ENCODE data around the gene AHI1. TPM values are rescaled to one million over a fixed set of nuclear protein-coding genes. Genes with fewer than 3 reads are reported as not detected.

Gene AHI1
- total and polyA plus RNA-seq, 2 of the 13 experiments (the other 11 are each of a cell fraction or from before 2014, with no cell fraction given) = 7.2 to 18.6 TPM

GRCh38 chr6:135497412-135498184 is at the start of gene AHI1 (continued):
- TF ChIP-seq, protein P1, sequence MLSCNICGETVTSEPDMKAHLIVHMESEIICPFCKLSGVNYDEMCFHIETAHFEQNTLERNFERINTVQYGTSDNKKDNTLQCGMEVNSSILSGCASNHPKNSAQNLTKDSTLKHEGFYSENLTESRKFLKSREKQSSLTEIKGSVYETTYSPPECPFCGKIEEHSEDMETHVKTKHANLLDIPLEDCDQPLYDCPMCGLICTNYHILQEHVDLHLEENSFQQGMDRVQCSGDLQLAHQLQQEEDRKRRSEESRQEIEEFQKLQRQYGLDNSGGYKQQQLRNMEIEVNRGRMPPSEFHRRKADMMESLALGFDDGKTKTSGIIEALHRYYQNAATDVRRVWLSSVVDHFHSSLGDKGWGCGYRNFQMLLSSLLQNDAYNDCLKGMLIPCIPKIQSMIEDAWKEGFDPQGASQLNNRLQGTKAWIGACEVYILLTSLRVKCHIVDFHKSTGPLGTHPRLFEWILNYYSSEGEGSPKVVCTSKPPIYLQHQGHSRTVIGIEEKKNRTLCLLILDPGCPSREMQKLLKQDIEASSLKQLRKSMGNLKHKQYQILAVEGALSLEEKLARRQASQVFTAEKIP (CRISPR knock-in tag; IDR thresholded peaks at IDR 0.05; ENCODE audit: borderline replicate concordance) = no peak
- TF ChIP-seq ZNF768 (CRISPR knock-in tag; IDR thresholded peaks at IDR 0.05) (peak; percentile 77), CHD2 (IDR thresholded peaks at IDR 0.05; ENCODE audit: low read depth, low read length) (no peak), NKX3-1 (CRISPR knock-in tag; IDR thresholded peaks at IDR 0.05) (0 out of 2 replicates have a peak, but pooled peaks have one; percentile 72), BORCS8-MEF2B (CRISPR knock-in tag; IDR thresholded peaks at IDR 0.05) (peak; percentile 84), EED (CRISPR knock-in tag; IDR thresholded peaks at IDR 0.05) (no peak), ZNF44 (CRISPR knock-in tag; IDR thresholded peaks at IDR 0.05) (no peak), KMT2B (CRISPR knock-in tag; IDR thresholded peaks at IDR 0.05) (peak; percentile 97), U2AF2 (IDR thresholded peaks at IDR 0.05; ENCODE audit: low read depth, low read length) (peak; percentile 96; the same call in 1 of the 2 replicates), HNRNPLL (IDR thresholded peaks at IDR 0.05; ENCODE audit: low read depth, low read length, poor library complexity, severe bottlenecking) (peak; percentile 100), HMG20A (CRISPR knock-in tag; IDR thresholded peaks at IDR 0.05; ENCODE audit: borderline replicate concordance) (no peak), HDAC1 (CRISPR knock-in tag; IDR thresholded peaks at IDR 0.05) (peak; percentile 98), IKZF5 (CRISPR knock-in tag; IDR thresholded peaks at IDR 0.05) (peak; percentile 83), MBD4 (IDR thresholded peaks at IDR 0.05; ENCODE audit: borderline replicate concordance, low read length) (no peak), TEAD3 (CRISPR knock-in tag; optimal IDR thresholded peaks at IDR 0.05; ENCODE audit: borderline replicate concordance) (peak; percentile 66), ZNF605 (CRISPR knock-in tag; IDR thresholded peaks at IDR 0.05) (peak; percentile 56; the same call in 1 of the 2 replicates), MLLT10 (CRISPR knock-in tag; IDR thresholded peaks at IDR 0.05) (no peak), ZNF225 (CRISPR knock-in tag; IDR thresholded peaks at IDR 0.05) (peak; percentile 95; the same call in 1 of the 2 replicates), FOSL1 (CRISPR knock-in tag; IDR thresholded peaks at IDR 0.05; ENCODE audit: borderline replicate concordance) (0 out of 2 replicates have a peak, but pooled peaks have one; percentile 17), SMARCE1 (IDR thresholded peaks at IDR 0.05; ENCODE audit: borderline replicate concordance) (no peak)
- TF ChIP-seq, protein P2, sequence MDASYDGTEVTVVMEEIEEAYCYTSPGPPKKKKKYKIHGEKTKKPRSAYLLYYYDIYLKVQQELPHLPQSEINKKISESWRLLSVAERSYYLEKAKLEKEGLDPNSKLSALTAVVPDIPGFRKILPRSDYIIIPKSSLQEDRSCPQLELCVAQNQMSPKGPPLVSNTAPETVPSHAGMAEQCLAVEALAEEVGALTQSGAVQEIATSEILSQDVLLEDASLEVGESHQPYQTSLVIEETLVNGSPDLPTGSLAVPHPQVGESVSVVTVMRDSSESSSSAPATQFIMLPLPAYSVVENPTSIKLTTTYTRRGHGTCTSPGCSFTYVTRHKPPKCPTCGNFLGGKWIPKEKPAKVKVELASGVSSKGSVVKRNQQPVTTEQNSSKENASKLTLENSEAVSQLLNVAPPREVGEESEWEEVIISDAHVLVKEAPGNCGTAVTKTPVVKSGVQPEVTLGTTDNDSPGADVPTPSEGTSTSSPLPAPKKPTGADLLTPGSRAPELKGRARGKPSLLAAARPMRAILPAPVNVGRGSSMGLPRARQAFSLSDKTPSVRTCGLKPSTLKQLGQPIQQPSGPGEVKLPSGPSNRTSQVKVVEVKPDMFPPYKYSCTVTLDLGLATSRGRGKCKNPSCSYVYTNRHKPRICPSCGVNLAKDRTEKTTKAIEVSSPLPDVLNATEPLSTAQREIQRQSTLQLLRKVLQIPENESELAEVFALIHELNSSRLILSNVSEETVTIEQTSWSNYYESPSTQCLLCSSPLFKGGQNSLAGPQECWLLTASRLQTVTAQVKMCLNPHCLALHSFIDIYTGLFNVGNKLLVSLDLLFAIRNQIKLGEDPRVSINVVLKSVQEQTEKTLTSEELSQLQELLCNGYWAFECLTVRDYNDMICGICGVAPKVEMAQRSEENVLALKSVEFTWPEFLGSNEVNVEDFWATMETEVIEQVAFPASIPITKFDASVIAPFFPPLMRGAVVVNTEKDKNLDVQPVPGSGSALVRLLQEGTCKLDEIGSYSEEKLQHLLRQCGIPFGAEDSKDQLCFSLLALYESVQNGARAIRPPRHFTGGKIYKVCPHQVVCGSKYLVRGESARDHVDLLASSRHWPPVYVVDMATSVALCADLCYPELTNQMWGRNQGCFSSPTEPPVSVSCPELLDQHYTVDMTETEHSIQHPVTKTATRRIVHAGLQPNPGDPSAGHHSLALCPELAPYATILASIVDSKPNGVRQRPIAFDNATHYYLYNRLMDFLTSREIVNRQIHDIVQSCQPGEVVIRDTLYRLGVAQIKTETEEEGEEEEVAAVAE (CRISPR knock-in tag; IDR thresholded peaks at IDR 0.05; ENCODE audit: borderline replicate concordance) = peak; percentile 71; the same call in 1 of the 2 replicates
- TF ChIP-seq, protein P3, sequence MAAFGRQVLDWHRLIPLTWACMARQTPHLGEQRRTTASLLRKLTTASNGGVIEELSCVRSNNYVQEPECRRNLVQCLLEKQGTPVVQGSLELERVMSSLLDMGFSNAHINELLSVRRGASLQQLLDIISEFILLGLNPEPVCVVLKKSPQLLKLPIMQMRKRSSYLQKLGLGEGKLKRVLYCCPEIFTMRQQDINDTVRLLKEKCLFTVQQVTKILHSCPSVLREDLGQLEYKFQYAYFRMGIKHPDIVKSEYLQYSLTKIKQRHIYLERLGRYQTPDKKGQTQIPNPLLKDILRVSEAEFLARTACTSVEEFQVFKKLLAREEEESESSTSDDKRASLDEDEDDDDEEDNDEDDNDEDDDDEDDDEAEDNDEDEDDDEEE (CRISPR knock-in tag; IDR thresholded peaks at IDR 0.05) = peak; percentile 61; the same call in 1 of the 2 replicates
